ENCODE results near the gene GCHFR.

The GCHFR gene

GRCh38 chr15:40754883-40755811, 8.7 kb upstream of the GCHFR start, which contains the start of gene RMDN3:
Gene RMDN3 (minus strand): TSS chr15:40755254. CDS start chr15:40754783, 471 bp downstream.
- peak; percentile 90 for DNase-seq

DNA sequence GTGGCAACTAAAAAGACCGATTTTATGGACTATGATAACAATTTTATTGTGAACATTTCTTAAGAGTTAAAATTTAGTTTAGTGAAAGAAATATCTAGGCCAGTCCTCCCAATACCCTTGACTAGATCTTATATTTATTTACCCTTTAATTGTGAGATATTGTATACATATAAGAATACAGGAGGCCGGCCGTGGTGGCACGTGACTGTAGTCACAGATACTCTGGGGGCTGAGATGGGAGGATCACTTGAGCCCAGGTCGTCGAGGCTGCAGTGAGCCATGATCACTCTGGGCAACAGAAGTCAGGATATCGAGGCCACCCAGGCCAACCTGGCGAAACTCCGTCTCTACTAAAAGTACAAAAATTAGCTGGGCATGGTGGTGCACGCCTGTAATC, 8.1 kb upstream of the GCHFR start:
- no peak for DNase-seq

GRCh38 chr15:40756938-40757337, 6.9 kb upstream of the GCHFR start:
- no peak for DNase-seq

GRCh38 chr15:40759961-40760360, 3.9 kb upstream of the GCHFR start:
- DNase-seq, result no peak

DNA sequence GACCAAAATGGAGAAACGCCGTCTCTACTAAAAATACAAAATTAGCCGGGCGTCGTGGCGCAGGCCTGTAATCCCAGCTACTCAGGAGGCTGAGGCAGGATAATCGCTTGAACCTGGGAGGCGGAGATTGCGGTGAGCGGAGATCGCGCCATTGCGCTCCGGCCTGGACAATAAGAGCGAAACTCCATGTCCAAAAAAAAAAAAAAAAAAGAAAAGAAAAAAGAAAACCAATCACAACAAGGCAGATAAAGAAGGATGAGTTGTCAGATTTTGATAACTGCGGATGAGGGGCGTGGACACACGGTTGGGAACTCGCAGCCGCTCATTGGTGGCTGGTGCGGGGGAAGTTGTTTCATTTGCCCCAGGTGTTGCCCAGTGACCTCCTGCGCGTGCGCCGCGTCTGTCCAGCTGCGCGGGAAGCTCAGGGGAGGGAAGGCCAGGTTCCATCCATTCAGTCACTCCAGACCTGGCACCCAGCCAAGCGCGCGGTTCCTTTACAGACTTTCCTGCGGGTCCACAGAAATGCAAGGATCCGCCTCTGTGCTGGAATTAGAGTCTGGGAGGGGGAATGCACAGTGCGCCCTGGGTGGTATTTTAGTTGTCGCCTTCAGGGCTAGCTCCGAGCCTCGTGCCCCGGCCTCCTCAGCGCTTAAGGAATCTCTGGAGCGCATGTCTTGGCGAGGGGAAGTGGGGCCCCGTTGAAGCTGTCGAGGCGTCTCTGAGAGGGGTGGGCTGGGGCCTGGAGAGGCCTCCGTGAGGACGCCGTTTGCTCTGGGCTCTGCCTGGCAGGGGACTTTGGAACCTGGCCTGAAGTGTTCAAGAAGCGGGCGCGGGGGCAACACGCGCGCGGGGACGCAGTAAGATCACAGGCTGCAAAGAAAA, 708 bp upstream of the GCHFR start:
- DNase-seq, result no peak

DNA sequence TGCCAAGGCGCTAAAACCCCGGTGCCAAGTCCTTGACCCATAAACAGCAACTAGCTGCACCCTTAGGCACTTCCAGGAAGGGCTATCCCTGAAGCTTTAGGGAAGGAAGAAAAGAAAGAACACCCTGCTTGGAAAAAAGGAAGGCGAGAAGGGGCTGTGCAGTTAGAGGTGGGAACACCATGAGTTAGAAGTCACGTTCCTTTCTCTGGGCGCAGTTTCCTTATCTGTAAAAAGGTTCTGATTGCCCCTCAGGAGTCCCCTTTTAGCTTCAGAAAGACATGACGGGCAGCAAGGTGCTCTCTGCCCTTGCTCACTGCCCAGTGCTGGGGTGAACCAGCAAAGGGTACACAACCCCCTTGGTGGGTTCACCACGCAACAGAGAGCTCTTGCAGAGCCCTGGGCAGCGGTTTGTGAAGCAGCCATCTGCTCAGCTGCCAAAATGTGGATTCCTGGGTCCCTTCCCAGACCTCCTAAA, 798 bp downstream of the GCHFR start:
- DNase-seq, result no peak

DNA sequence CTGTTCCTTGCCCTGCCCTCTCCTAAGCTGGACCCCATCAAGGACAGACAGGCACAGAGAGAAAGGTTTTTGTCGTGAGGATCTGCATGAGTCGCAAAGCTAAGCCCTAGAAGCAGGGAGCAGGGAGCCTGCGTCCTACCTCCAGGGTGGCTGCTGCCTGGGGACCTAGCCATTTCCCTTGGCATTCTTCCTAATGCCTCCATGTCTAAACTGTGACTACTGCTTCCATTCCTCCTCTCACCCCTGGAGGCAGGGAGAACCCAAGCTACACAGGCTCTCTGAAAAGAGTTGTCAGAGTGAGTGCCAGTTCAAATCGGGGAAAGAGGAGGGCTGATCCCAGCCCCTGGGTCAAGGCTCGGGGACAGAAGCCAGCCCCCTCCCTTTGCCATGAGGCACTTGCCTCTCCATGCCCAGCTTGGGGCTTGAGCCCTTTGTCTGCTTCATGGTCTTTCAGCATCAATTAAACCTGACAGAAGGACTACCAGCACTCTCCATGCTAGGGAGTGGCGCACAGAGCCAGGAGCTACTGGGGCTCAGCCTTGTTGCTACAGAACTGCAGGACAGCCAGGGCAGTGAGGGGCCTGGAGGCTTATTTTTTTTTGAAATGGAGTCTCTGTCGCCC, 2.4 kb downstream of the GCHFR start:
- DNase-seq, result no peak

DNA sequence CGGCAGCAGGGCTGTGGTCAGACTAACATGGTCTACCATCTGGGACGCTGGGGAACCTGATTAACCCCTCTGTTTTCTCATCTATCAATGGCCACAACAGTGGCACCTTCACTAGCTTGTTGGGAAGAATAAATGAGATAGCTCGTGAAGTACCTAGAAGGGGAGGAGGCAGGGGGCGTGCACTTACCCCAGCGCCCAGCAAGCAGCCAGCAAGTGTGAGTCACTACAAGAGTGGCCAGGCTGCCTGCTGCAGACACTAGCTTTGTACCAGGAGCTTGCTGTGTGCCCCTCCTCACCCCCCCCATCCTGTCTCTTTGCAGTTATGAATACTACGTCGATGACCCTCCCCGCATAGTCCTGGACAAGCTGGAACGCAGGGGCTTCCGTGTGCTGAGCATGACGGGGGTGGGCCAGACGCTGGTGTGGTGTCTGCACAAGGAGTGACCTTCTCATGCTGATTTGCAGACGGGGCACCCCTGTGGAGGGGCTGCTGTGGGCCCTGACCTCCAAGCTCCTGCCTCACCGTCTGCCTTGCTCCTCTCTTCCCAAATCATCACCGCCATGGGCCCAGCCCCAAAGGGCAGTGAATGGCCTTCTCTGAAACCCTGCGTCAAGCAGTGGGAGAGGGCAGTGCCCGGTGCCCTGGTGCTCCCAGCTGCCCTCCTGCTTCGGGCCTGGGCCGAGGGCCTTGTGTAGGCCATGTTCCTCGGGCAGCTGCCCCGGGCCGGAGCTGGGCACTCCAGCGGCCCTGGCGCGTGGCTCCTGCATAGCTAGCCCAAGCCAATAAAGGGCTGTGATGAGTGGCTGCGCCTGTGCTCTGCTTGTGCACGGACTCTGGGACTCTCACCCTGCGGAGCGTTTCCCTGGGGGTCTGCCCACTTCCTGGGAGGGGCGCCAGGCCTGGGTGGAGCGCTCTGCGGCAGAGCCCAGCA, 3.3 kb downstream of the GCHFR start:
- DNase-seq, result no peak

DNA sequence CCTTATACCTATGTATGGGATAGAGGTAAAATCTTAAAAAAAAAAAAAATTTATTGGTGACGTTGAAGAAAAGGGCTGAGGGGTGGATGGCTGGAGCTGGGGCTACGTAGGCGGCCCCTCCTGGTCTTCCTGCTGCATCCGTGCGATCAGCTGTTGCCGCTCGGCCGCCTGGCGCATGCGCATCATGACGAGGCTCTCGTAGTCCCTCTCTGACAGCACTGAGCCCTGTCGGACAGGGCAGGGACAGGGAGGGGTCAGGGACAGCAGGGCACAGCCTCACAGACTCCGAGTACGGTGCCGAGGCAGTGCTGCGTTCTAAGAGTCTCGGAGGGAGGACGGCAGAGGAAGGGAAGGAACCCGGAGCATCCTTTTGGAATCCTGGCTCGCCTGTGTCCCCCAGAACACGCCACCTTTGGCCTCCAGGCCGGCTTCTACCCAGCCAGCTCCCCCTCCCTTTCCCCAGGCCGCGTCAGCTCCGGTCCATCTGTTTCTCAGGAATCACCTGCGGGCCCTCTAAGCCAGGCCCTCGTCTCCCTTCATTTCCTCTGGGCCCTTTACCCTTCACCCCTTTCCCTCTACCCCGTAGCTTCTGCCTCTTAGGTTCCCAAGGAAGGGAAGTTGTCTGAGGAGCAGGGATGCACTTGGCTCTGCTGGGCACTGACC, 4.1 kb downstream of the GCHFR start:
- no peak for DNase-seq

DNA sequence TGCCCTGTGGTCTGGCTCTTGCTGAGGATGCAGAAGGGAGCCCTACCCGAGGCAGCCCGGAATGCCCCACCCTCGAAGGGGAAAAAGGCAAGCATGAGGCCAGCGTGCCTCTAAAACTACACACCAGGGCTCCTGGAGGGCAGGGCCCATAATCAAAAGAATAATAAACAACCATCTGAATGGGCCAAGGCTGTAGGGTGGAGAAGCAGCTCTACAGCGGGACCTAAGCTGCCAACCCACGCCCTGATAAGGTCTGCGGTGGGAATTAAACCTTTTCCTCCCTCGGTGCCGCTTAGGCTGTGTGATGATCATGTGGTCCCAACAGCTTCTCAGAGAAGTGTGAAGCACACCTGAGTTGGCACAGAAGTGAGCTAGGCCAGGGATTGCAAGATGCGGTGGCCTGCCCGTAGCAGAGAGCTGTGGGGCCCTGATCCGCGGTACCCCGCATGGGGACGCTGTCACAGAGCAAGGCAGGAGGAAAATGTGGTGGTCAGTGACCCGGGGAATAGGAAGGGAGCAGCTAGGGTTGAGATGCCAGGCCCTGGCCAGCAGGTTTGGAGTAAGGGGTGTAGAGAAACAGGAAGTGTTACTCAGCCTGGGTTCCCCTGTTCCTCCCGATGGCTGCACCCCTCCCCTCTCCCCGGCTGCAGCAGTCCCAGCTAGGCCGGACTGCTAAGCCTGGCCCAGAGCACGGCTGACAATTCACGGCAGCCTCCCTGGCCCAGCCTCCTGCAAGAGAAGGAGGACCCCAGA, 4.8 kb downstream of the GCHFR start:
- no peak for DNase-seq

DNA sequence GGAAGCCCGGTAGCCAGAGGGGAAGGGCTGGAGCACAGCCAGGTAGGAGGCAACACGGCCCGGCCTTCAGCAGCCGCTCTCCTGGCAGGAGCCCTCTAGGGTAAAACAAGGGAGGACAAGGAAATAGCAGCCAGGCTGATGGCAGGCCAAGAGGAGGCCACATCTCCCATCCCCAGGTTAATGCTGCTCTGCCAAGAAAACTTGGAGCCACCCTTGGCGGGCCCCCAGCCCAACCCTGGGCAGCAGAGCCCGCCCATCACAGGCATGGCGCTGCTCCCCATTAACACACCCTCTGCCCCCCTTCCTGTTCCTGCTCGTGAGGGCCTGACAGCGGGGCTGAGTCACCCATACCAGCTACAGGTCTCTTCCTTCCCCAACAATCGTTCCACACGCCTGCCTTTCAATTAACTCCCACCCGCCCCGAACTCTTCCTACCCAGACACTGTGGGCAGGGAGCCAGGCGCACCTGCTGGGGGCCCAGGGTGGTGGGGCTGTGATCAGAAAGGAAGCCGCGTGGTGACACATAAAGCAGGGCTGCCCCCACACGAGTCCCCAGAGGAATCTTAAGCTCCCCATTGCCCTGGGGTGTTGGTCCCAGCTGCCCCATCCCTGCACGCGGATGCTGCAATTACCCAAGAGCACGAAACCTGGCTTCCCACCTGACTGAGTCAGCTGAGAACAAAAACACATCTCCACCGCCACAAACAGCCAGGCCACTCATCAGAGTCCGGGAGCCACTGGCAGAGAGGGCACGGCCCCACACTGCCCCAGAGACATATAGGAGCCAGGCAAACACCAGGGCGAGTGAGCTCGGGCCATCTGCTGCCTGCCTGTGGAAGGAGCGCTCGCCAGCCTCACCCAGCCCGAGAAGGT, 5.6 kb downstream of the GCHFR start, which contains the start of gene C15orf62:
TSS of gene C15orf62 (plus strand) at position 707 of the 873 bp plus-strand sequence. CDS start 516 bp downstream, outside the sequence.
- peak; percentile 71 for DNase-seq

GRCh38 chr15:40770147-40770721, 6.4 kb downstream of the GCHFR start:
- no peak for DNase-seq

DNA sequence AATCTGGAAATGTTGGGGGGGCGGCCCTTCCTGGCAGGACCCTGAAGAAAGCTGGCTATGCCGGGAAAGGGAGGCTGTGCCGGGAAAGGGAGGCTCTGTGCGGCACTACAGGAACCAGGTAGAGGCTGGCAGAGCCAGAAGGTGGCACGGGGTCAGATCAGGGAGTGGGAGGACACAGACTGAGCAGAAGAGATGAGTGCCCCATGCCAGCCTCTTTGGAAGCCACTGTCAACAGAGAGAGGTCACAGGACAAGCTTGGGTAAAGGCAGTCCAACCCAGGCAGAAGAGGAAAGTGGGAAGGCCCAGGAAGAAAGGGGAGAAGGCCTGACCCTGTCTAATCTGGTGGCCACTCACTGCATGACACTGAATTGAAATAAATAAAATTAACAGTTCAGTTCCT, 7.4 kb downstream of the GCHFR start:
- DNase-seq, result no peak

- DNase-seq, result no peak
Observed at GRCh38 chr15:40772014-40772413, 8.1 kb downstream of the GCHFR start.

- DNase-seq, result no peak
Observed at GRCh38 chr15:40773496-40773895, 9.6 kb downstream of the GCHFR start.

- DNase-seq, result no peak
Observed at GRCh38 chr15:40773902-40774301, 10.0 kb downstream of the GCHFR start.

DNA sequence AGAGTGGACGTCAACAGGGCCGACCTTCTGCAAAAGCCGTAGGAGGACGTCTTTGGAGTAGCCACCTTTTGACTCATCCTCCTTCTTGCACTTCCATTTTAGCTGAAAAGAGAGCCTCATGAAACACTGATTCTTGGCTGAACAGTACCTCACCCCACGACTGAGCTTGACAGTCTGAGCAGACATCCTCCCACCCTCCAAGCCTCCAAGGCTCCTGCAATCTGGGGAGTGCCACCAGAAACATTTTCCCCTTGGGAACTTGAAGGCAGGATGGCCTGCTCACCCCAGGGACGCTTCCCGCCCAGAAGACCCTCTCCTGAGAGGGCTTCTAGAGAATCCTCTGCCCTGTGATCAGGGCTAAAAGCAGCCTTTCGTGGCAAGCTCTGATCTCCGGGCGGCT, 11.1 kb downstream of the GCHFR start:
- DNase-seq, result no peak

GRCh38 chr15:40775740-40776536, 12.1 kb downstream of the GCHFR start:
- no peak for DNase-seq
